NCI-H1694 treated with DMSO at 0.1 percent for 48 hours (cell line): ENCODE results near the gene SLC39A7.

Experiments
- DNase-seq: peaks from one replicate; lab custom pipeline; 2025; lab: John Stamatoyannopoulos, UW

The SLC39A7 gene

DNA sequence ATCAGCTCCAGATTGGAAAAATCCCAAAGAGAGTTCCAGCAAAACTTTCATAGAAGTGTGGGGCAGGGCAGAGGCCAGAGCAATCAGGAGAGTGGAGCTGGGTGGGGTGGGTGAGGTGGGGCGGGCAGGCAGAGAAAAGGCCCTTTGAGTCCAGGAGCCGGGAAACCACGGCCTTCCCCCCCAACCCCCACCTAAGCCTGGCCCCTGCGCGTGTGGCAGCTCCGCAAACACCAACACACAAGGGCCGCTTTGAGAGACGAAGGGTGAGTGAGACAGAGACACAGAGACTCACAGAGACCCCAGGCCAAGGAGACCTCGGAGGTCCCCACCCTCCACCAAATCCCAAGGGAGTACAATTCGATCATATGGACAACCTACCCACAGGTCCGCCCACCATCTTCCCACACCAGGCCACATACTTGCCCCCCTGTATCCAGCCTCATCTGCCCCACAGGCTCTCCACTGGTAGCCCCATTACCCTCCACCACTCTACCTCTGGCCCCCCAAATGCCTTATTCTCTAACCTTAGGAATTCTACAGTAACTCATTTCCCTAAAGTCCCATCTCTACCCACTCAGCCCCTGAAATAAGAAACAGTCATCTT lies 10.1 kb upstream of the SLC39A7 start:
- DNase-seq = no peak

DNA sequence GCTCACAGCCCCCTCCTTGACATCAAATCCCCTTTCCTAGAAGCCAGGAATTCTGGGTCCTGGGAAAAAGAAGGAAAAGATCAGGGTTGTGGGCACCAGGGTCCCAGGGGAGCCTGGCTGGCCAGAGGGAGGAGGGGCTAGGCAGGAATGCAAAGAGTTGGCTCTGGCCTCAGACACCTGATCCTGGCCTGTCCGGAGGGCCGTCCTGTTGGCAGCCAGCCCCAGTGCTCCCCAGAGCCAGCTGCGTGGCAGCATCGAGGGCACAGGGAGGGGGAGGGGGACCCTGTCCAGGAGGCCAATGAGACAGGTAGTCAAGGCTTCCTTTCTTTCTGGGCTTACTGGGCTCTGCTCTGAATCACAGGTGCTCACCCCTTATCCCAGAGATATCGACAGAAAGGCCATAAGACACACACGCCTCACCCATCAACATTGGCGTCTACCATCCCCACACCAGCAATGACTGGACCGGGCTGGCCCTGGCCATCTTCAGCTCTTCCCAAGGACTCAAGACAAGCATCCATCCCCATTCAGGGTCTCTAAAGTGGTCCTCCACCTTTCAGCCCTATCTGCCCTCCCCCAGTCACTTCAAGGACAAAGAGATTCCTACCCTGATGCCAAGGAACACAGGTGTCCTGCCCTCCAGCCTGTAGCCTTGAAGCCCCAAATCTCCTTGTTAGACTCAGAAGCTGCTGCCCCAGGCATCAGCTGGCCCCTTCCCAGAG lies 9.1 kb upstream of the SLC39A7 start:
- no peak for DNase-seq

DNA sequence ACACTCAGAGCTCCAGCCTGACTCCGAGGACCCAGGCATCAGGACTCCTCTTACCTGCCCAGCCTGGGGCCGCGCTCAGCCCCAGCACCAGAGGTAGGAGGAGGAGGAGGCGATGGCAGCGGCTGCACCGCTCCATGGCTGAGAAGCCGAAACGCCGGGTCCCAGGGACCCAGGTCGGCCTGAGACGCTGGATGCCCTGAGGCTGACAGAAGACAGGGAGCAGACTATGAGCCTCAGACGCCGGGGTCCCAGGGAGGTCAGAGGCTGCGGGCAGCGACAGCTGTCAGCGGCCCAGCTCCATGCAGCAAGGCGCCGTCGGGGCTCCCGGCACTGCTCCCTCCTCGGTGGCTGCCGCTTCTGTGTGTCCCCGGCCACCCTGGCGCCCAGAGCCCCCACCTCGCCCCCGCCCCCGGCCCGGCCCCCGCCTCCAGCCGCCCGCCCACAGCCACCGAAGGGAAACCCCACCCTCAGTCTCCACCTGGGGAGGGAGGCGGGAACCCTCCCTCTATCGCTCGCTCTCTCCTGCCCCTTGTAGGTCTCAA lies 8.5 kb upstream of the SLC39A7 start, which contains the start of gene COL11A2:
TSS of gene COL11A2 (minus strand) at position 363 of the 542 bp plus-strand sequence. CDS start at position 136, 227 bp downstream.
- no peak for DNase-seq

DNA sequence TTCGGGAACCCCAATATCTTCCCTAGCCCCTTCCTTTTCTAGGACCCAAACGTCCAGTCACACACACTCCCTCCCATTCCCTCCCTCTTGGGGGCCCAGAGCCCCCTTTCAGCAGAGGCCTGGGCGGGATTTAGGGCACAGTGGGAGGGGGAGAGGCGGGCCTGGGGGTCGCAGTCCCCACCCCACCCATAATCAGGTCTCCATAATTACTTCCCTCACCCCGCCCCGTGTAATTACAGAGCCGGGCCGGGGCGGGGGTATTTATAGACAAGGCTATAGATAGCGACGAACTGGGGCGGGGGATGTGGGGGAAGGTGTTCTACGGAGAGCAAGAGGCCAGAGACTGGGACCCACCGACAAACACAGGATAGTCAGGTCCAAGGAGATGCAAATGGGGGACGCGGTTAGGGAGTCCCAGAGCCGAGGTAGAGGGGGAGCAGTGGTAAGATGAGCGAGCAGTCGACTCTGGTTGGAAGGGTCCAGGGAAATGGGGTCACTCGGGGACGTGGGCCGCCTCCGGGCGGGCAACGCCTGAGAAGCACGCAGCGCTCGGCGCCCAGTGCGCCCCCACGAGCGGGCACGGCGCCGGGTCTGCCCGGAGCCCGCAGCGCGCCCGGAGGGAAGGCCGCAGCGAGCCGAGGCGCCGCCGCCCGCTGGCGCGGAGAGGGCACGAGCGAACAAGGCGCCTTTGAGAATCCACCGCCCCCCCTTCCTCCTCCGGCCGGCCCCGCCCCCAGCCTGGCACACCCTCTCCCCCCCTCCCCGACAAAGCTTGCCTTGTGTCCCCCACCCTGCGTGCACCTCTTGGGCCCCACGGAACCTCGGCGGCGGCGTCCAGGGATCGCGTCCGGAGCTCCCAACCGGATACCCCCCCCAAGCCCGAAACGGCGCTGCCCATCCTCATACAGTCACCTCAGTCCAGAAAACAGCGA lies 7.7 kb upstream of the SLC39A7 start:
- DNase-seq = no peak

DNA sequence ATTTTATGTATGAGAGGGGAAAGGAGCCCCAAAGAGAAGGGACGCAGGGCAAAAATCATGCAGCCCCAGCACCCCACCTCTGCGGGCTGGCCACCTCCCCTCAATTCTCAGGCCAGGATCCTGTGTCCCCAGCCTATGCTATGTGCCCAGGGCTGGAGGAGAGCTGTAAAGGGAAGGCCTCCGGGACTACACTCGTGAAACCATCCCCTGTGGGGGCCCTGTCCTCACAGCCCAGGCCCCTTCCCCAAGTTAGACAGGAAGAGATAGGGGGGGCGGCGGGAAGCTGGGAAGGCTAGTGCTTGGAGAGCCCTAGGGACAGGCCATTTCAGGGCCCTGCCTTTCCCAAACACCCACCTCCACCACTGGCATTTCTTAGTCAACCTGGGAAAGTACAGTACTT lies 7.0 kb upstream of the SLC39A7 start:
- DNase-seq = no peak

DNA sequence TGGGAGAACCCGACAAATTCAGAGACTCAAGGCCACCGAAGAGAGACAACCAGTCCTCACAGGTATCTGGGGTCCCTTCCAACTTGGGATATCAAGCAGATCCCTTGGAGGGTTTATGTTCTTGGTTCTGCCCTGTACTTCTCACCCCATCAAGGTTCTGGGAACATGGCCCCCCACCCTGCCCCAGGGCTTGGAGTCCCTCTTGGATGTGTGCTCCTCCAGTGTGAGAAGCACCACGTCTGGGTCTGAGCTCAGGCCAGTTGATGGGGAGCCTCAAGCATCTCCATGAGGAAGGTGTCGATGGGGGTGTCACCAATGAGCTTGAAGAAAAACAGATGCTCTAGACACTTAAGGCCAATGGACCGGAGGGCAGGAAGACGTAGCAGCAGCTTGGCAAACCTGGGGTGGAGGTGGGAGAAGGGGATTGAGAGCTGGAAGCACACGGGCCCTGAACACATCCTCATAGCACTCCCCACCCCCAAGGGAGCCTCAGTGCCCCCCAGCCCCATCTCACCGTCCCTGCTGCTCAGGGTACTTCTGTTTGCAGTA lies 6.2 kb upstream of the SLC39A7 start:
- DNase-seq = no peak

DNA sequence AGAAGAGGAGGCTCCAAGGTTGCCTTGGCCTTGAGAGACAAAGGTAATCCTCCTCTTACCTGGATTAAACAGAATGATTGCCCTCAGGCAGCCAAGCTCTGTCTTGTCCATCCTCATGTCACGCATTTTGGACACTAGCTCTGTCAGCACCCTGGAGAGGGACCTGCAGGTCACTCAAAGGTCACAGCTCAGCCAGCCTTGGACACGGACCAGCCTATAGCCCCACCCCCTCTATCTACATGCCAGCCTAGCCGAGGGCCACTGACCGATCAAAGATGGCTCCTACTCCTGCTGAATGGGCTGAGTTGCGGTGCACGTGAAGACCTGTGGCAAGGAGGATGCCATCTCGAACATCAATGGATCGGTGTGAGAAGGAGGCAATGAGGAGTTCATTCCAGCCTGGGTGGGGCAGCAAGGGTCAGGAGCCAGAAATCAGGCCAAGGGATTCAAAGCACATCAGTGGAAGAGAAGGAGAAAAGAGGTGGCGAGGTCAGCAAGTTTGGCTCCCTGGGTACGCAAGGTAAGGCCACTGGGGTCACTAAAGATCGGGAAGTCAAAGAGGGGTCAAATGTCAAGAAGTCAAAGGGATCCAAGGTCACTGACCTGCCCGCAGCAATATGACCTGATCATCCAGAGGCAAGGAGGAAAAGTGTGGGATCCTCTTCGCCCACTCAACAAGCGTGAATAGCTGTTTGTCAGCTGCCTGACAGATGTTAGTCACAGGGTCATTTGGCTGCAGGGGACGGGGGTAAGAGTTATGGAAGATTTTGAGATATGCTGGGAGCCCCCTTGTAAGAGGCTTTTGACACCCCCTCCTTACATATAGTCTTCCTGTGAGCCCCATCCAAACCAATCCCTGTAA lies 5.1 kb upstream of the SLC39A7 start:
- no peak for DNase-seq

DNA sequence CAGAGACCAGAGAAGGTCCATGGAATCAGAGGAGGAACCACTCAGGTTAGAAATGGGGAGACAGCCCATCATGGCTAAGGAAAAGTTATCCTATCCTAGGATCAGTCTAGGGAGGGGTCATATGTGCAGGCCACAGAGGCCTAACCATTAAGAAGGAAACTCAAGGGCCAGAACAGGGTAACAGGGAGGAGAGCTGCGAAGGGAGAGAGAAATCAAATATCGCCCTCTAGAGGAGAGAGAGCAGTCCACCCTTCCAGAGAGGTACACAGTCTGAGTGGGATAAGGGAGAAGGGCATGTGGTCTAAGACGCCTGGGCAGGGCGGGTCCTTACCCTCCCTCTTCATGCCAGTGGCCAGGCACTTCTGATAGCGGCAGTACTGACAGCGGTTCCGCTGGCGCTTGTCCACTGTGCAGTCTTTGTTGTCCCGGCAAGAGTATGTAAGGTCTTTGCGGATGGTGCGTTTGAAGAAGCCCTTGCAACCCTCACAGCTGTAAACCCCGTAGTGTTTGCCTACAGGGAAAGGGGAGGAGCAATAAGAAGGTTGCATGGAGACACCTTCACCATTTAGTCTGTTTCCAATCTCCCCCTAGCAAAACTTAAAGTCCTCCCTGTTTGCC lies 3.1 kb upstream of the SLC39A7 start:
- DNase-seq = peak; percentile 53

DNA sequence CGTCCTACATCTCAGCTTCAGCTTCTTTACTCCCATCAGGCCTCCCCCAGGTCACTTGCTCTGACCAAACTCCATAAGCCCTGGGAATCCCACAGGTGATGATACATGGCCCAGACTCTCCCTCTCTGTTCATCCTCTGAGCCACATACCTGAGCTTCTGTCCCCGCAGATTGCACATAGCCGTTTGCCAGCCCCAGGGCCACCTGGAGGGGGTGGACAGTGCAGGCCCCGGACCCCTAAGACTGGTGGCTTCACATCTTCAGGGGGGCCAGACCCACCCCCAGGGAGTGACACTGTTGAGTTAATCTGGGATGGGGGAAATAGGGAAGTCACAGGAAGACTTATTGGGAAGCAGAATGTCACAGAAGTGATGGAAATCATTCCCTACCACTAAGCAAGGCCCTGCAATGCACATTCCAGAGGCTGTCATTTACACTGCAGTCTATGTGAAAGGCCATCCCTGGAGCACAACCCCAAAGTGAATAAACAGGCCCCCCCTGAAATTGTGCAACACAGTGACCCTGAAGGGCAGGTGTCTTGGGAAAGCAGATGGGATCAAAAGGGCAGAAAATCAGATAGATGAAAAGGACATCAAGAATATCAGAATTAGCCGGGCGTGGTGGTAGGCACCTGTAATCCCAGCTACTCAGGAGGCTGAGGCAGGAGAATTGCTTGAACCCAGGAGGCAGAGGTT lies 2.4 kb upstream of the SLC39A7 start:
- no peak for DNase-seq

DNA sequence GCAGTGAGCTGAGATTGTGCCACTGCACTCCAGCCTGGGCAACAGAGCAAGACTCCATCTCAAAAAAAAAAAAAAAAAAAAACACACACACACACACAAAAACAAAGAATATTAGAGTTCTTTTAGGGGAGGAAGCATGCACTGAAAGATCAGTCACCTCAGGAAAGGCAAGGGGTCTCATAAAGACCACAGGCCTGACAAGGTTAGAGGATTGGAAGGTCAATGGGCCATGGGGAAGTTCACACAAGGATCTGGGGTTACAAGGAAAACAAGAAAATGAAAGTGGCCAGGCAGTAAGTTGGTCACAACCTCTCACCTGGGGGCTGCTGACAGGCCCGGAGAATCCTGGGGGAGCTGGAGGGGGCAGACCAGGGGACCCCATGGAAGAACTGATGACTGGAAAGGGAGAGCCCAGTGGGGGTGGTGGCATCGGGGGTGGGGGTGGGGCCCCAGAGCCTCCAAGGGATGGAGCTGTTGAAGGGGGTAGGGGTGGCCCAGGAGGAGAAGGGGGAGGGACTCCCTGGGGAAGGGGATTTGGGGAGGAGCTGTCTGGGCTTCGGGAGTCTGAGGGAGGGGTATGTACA lies 1.7 kb upstream of the SLC39A7 start:
- DNase-seq = no peak

DNA sequence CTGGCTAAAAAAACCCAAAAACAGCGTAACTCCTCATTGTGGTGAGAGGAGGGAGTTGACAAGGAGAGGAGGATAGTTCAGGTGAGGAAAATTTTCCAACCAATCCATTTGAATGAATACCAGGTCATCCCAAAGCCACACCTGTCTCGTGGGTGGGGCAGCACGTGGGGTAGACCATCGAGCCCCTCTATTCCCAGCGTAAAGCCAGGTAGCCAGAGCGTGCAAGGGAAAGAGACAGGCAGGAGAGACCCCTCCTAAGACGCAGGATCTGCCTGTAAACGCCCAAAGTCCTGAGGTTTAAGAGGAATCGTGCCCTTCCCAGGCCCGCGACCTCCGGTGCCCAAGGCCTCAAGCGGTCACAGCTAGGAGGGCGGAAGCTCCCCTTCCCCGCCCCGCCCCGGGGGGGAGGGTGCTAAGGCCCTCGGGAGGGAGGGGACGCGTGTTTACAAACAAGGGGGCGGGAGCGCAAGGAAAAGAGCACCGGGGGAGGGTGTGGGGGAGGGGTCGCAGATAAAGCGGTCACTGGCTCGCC lies 914 bp upstream of the SLC39A7 start:
- no peak for DNase-seq

DNA sequence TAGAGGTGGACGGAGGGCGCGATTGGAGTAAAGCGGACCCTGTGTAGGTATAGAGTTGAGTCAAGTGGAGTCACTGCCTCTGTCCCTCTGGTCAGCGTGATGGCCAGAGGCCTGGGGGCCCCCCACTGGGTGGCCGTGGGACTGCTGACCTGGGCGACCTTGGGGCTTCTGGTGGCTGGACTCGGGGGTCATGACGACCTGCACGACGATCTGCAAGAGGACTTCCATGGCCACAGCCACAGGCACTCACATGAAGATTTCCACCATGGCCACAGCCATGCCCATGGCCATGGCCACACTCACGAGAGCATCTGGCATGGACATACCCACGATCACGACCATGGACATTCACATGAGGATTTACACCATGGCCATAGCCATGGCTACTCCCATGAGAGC lies 479 bp downstream of the SLC39A7 start:
- DNase-seq = no peak

DNA sequence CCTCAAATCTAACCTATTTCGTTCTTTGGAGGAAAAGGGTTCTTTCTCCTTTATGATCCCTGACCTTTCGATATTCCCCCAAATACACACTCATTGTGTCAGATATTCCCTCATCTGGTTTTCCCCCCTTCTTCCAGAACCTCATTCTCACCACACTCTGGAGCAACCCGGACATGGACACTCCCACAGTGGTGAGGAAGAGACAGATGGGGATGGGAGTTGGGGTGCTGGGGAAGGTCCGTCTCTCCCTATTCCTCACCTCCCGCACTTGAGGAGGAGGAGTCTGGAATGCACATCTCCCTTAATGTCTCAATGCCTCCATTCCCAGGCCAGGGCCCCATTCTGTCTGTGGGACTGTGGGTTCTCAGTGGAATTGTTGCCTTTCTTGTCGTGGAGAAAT lies 1.3 kb downstream of the SLC39A7 start:
- DNase-seq = no peak

DNA sequence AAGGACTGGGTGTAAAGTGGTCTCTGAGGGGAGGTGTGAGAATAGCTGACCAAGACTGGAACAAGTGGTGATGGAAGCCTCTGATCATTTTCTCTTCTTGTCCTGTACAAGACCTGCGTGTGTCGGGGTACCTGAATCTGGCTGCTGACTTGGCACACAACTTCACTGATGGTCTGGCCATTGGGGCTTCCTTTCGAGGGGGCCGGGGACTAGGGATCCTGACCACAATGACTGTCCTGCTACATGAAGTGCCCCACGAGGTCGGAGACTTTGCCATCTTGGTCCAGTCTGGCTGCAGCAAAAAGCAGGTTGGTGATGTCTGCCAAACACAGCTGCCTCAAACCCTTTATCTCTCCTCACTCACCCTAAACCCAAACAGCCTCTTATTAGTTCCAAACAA lies 2.1 kb downstream of the SLC39A7 start:
- no peak for DNase-seq

DNA sequence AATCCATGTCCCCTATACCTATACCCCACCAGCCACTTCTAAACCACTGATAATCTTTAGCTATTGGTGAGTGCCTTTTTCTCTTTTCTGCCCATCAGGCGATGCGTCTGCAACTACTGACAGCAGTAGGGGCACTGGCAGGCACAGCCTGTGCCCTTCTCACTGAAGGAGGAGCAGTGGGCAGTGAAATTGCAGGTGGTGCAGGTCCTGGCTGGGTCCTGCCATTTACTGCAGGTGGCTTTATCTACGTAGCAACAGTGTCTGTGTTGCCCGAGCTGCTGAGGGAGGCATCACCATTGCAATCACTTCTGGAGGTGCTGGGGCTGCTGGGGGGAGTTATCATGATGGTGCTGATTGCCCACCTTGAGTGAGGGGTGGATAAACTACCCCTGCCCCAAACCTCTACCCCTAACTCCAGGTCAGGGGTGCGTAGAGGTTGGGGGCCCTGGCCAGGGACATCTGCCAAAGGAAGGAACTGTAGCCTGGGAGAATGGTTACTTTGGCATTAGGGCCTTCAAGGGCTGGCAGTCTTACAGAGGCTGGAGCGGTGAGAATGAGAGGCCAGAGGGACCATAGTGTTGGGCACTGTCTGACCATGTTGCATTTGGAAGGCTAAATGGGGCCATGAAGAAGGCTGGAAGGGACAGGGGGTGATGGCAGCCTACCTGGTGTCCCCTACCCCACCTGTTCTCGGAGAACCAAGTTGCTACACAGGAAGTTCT lies 2.9 kb downstream of the SLC39A7 start:
- DNase-seq = no peak

DNA sequence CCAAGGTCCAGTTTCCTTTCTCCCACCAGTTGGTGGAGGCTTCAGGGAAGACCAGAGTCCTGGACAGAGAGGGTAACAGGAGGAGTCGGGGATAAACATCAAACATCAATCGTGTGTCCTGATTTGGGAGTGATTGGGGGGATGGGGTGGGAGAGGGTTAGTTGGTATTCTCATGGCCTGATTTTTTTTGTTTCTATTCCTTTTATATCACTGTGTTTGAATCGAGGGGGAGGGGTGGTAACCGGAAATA lies 3.4 kb downstream of the SLC39A7 start:
- no peak for DNase-seq

DNA sequence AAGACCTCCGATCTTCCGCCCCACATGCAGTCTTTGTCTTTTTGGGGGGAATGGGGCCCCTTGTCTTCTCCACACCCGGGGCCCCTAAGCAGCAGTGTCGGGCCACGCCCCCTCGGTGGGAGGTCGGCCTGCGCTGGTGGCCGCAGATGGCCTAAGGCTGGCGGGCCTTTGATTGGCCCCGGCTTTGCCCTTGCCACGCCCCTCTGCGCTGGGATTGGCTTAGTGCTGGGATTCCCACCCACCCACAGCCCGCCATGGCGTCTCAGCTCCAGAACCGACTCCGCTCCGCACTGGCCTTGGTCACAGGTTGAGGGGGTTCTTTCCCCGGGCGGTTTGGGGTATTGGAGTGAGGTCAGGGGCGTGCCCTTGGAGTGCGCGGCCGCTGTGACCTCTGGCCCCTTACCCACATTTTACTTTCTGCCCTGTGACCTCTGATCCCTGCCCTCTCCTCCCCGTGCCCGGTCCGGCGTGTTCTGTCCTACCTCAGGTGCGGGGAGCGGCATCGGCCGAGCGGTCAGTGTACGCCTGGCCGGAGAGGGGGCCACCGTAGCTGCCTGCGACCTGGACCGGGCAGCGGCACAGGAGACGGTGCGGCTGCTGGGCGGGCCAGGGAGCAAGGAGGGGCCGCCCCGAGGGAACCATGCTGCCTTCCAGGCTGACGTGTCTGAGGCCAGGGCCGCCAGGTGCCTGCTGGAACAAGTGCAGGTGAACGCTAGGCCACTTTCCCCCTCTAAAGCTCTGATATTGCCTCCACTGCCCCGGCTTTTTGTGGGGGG lies 3.9 kb downstream of the SLC39A7 start, which contains the start of gene HSD17B8:
TSS of gene HSD17B8 (plus strand) at position 241 of the 776 bp plus-strand sequence. CDS start at position 255, 14 bp downstream.
- peak; percentile 66 for DNase-seq
